ENCODE measurements around the gene CAMK1D. TPM values are rescaled to one million over a fixed set of nuclear protein-coding genes. Genes with fewer than 3 reads are reported as not detected.

The CAMK1D gene
- total RNA-seq, 2 donors from 2014 or later: 4.8 to 14.5 TPM

- intact Hi-C loops (cut with DNase I): no loop called here
- H3K4me1 ChIP-seq (replicated peaks): no peaks in the 10 kb centered on the region
Observed at GRCh38 chr10:12704488-12704887, 355.1 kb downstream of the CAMK1D start.

GRCh38 chr10:12705943-12706342 lies 356.6 kb downstream of the CAMK1D start:
- peak overlapping the region in 1 of 2 donors; percentile 45 for H3K27ac ChIP-seq
- H3K4me3 ChIP-seq: no peak overlapping the region
- H3K27me3 ChIP-seq (replicated peaks; ENCODE audit: insufficient read depth): no peaks in the 10 kb centered on the region
- no peaks in the 10 kb centered on the region for H3K36me3 ChIP-seq
- H3K4me1 ChIP-seq (replicated peaks): no peaks in the 10 kb centered on the region
- DNase-seq (ENCODE audit: low spot score): no peak
- 78% methylated on average over 4 of the region's 4 CpGs for WGBS
- intact Hi-C loops (cut with DNase I): loop anchor here (5.0 kb wide), 1 partner anchor 359 kb away; the partner anchor contains the start of gene CAMK1D
- TF ChIP-seq POLR2AphosphoS5 (IDR thresholded peaks at IDR 0.05): no peak
- no peak for TF ChIP-seq CTCF (IDR thresholded peaks at IDR 0.05)
- TF ChIP-seq POLR2A (IDR thresholded peaks at IDR 0.05): no peak
- no peaks in the 10 kb centered on the region for H3K9me3 ChIP-seq

More at GRCh38 chr10:12704488-12704887, 355.1 kb downstream of the CAMK1D start:
- no peaks in the 10 kb centered on the region for H3K36me3 ChIP-seq
- H3K4me3 ChIP-seq: no peak overlapping the region
- H3K27ac ChIP-seq: no peak overlapping the region
- TF ChIP-seq CTCF (IDR thresholded peaks at IDR 0.05) (no peak), POLR2AphosphoS5 (IDR thresholded peaks at IDR 0.05) (no peak), POLR2A (IDR thresholded peaks at IDR 0.05) (no peak)
- WGBS: 65% methylated on average over 3 of the region's 3 CpGs
- DNase-seq (ENCODE audit: low spot score): no peak
- H3K9me3 ChIP-seq: no peaks in the 10 kb centered on the region
- H3K27me3 ChIP-seq (replicated peaks; ENCODE audit: insufficient read depth): no peaks in the 10 kb centered on the region

- no peaks in the 10 kb centered on the region for H3K4me1 ChIP-seq (replicated peaks)
- H3K4me3 ChIP-seq: no peak overlapping the region
- WGBS: 49% methylated on average over 10 of the region's 10 CpGs
- H3K9me3 ChIP-seq: no peaks in the 10 kb centered on the region
- intact Hi-C loops (cut with DNase I): loop anchor here (5.0 kb wide), 1 partner anchor 360 kb away; the partner anchor contains the start of gene CAMK1D
- no peak for DNase-seq (ENCODE audit: low spot score)
- peak overlapping the region; percentile 22 to 45 for H3K27ac ChIP-seq
- H3K36me3 ChIP-seq: no peaks in the 10 kb centered on the region
- no peaks in the 10 kb centered on the region for H3K27me3 ChIP-seq (replicated peaks; ENCODE audit: insufficient read depth)
- peak; percentile 36 for TF ChIP-seq POLR2AphosphoS5 (IDR thresholded peaks at IDR 0.05)
- peak in 3 of 4 experiments; percentile 23 to 54 (median 50) for TF ChIP-seq CTCF (IDR thresholded peaks at IDR 0.05)
- TF ChIP-seq POLR2A (IDR thresholded peaks at IDR 0.05): no peak
Observed at GRCh38 chr10:12707461-12708185, 358.3 kb downstream of the CAMK1D start.

- Histone ChIP-seq H3K4me1 (replicated peaks) (no peaks in the 10 kb centered on the region), H3K4me3 (no peak overlapping the region), H3K36me3 (no peaks in the 10 kb centered on the region), H3K27ac (peak overlapping the region; percentile 12 to 20), H3K9me3 (no peaks in the 10 kb centered on the region), H3K27me3 (replicated peaks; ENCODE audit: insufficient read depth) (no peaks in the 10 kb centered on the region)
- TF ChIP-seq CTCF (IDR thresholded peaks at IDR 0.05): no peak
- no peak for TF ChIP-seq POLR2A (IDR thresholded peaks at IDR 0.05)
- TF ChIP-seq POLR2AphosphoS5 (IDR thresholded peaks at IDR 0.05): no peak
- whole genome bisulfite sequencing: 22% methylated on average over 3 of the region's 3 CpGs
- no peak for DNase-seq (ENCODE audit: low spot score)
- intact Hi-C loops (cut with DNase I): loop anchor here (5.0 kb wide), 1 partner anchor 362 kb away; the partner anchor contains the start of gene CAMK1D
Observed at GRCh38 chr10:12709000-12709401, 359.7 kb downstream of the CAMK1D start.
